Myocyte (in vitro differentiated cells): ENCODE measurements around the gene RAD51B. TPM values are rescaled to one million over a fixed set of nuclear protein-coding genes. Genes with fewer than 3 reads are reported as not detected.
"Not testable (repeated sequence)": the region's sequence is repeated elsewhere in the genome, so short reads cannot be mapped to it uniquely, and the experiment has no call there.

Experiments
- DNase-seq: peaks from one replicate; pipeline ENCODE4 v3.0.0-alpha.2; 2012; ENCODE audit warnings: low read depth
- total RNA-seq: library from RNA; depleted of rRNA; stranded (reverse); fragments of >200 nt; gene quantifications from 2 replicates; pipeline ENCODE4 v1.2.3, GENCODE V29; 2014

Gene RAD51B
- total RNA-seq, 1 donor from 2014 or later: 70.0 TPM

- DNase-seq: no peak
Observed at GRCh38 chr14:68167383-68168087, 348.0 kb downstream of the RAD51B start.

GRCh38 chr14:68168460-68169109, 349.0 kb downstream of the RAD51B start:
- DNase-seq: no peak

DNA sequence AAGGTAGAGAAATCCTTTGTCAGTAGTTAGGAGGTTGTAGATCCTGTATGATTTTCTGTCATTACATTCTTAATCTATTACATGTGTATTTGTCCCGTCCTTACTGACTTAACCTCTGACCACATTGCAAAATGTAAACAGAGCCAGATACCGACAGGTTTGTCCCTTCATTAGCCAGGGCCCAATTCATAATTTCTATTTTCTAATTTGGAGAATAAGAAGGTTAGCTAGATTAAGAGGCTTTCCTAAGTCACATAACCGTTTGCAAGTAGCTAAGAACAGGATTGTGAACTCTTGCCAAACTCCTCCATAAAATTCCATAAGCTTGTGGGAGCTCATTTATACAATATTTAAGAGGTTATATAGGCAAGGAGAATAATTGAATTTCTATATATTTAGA, 352.6 kb downstream of the RAD51B start:
- no peak for DNase-seq

DNA sequence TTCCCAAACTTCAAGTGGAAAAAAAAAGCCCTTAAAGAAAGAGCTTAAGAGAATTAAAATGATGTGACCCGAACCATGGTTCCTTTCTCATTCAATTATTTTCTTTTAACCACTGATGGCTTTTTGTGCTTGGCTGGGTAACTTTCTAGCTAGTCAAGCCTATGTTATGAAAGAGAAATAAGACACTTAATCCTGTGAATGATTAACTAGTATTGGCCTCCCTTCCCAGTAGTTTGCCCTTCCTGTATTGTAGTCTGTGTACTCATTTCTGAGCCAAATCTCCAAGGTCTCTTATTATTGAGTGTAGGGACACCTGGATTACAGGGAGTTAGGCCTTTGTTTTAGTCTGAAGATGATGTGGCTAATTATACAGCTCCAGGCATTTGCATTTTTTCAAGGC, 353.0 kb downstream of the RAD51B start:
- no peak for DNase-seq

- no peak for DNase-seq
Observed at GRCh38 chr14:68173227-68173972, 353.8 kb downstream of the RAD51B start.

DNA sequence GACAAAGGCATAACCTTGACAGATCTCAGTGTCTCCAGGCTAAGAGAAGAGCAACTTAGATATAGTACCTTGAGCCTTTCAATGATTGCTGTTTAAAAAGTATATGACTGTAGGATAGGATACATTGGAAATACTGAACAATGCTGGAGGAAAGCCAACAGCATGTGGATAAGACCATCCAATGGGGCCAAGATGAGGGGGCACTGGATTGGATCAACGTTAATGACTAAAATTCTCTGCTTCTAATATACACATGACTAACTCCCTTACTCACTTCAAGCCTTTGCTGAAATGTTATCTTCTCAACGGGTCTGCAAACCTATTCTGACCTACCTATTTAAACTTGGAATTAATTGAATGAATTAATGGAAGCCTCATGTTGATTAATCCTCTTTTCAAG, 354.9 kb downstream of the RAD51B start:
- DNase-seq: no peak

DNA sequence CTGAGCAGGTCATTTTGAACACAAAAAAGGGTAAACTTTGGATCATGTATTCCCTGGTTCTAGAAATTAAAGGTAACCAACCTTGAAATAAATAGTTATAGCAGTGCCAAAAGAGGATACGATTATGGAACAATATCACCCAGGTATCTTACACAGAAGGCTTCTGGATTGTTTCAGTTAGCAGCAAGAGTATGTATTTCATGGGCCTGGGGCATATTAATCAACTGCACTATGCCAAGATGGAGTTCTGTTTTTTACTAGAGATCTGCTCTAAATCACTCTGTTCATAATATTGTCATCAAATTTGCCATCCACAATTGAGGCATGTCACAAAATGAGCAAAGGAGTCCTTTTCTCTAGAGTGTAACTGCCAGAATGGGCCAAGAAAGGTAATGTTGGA, 357.1 kb downstream of the RAD51B start:
- DNase-seq: no peak

GRCh38 chr14:68177728-68178127, 358.1 kb downstream of the RAD51B start:
- no peak for DNase-seq

DNA sequence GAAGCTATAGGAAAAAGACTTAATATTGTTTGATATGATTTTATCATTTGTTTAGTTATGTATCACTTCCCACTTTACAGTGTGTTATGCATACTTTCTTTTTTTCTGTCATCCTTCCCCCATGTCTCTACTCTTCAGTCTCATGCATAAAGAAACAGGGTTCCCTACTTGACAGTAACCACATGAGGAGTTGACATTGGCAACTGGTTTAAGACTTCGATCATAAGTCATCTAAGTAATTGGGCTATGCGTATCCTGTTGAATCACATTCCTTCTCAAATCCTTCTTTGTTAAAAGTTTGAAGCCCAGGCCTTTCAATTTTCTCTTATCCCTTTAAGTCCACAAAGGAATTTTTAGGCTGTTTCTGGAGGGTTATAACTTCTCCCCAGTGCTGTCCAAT, 358.7 kb downstream of the RAD51B start:
- no peak for DNase-seq

DNA sequence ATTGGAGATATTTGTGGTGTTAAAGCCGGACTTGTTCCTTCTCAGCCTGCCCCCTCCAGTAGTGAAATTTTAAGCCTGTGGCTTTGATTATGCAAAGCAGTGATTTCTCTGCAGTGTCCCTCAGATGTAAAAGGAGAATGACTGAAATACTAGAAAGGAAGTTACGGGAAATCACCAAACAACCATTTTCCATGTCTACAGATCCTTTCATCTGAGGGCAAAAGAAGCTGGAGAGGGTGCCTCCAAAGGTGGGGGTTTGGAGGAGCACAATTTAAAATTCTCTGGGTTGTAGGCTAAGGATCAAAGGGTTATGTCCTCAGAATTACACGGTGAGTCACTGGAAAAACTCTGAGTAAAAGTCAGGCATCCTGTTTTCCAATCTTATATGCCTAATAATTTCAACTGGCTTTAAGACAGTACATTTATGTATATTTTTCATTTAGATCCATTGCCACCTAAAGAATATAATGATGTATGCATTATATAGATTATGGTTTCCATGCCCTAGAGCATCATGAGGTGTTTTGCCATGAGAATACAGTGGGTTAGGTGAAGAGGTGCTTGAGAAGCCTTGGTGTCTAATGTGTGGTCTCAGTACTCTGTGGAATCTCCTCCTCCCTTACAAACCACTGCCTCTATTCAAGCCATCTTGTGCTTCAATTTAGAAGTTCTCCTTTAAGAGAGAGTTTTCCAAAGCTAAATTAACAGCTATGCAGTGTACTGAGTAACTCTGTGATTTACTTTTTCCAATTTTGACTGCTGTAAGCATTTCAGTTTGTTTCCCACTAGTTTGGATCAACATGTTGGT, 362.1 kb downstream of the RAD51B start:
- DNase-seq: peak; percentile 50

- DNase-seq: no peak
Observed at GRCh38 chr14:68182492-68182891, 362.9 kb downstream of the RAD51B start.

- not testable (repeated sequence) for DNase-seq
Observed at GRCh38 chr14:68186500-68187276, 367.1 kb downstream of the RAD51B start.

GRCh38 chr14:68188174-68188573, 368.6 kb downstream of the RAD51B start:
- DNase-seq: no peak

- no peak for DNase-seq
Observed at GRCh38 chr14:68190032-68190431, 370.5 kb downstream of the RAD51B start.

GRCh38 chr14:68191567-68192321, 372.2 kb downstream of the RAD51B start:
- peak; percentile 78 for DNase-seq

DNA sequence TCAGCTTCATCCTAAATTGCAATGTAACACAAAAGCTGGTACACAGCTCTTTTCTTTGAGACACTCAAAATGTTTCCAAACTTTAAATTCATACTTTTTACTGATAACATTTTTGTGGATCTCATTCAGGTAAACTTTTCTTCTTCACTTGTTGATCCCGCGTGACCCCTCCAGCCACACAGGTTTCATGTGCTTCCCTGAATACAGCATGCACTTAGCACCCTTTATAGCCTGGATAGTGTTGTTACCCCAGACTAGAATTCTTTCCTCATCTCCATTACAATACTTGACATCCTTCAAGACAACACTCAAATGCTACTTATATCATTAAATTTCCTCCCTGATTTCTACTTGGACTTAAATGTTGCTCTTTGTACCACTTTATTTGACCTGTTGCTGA, 373.4 kb downstream of the RAD51B start:
- DNase-seq: no peak

DNA sequence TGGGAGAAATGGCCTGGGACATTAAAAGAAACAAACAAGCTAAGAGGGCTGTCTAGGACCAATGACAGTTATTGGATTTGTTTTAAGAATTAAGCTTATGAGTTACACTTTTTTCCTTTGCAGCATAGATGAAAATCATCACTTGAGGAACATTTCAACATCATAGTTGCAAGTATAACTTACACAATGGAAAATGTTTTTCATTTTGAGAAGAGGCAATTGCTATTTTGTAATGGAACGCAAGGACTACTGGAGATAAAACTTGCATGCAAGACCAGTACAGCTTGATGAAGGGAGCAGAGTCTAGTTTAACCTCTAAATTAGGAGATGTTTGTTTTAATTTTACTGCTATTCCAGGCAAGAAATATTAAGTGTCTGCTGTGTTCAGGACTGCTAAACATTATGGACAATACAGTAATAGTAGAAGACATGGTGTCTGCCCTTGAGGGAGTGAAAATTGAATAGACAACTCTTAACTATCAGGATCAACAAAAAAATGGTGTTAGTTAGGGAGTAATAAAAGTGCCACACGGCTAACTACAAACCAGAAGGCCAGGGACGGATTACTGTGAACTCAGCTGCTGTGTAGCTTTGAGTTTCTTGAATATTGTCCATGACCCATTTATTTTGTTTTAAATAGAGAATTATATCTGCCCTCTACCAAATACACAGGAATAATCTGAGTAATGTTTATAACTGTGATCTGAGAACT, 374.5 kb downstream of the RAD51B start:
- no peak for DNase-seq

GRCh38 chr14:68195126-68195525, 375.5 kb downstream of the RAD51B start:
- peak; percentile 61 for DNase-seq
